ENCODE results near the gene RBM17. TPM values are rescaled to one million over a fixed set of nuclear protein-coding genes. Genes with fewer than 3 reads are reported as not detected.

RBM17 gene
- total RNA-seq, 1 experiment from 2014 or later, result 160 TPM

DNA sequence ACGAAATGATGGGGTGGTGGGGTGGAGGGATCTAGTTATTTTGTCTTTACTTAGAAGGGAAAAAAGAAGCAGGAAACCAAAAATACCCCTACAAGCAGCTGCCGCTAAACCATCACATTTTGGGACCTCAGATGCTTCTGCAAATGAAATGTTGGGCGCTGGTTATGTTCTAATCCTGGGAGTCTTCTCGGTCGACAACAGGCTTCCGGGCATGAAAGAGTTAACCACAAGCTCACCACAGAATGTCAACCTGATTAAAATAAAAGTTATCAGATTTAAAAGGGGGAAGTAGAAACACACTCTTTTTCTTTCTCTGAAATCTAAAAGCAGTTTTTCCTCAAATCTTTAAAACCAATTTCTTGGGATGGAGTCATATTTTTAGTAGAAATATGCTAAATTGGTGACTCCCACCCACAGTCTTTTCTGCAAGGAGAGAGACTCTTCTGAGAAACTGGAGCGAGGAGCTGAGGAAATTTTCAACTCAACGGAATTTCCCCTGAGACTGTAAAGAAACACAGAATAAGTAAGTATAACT, 43.5 kb upstream of the RBM17 start (continued):
- TF ChIP-seq, protein P1, sequence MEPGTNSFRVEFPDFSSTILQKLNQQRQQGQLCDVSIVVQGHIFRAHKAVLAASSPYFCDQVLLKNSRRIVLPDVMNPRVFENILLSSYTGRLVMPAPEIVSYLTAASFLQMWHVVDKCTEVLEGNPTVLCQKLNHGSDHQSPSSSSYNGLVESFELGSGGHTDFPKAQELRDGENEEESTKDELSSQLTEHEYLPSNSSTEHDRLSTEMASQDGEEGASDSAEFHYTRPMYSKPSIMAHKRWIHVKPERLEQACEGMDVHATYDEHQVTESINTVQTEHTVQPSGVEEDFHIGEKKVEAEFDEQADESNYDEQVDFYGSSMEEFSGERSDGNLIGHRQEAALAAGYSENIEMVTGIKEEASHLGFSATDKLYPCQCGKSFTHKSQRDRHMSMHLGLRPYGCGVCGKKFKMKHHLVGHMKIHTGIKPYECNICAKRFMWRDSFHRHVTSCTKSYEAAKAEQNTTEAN (CRISPR knock-in tag; IDR thresholded peaks at IDR 0.05), result no peak
- TF ChIP-seq ZNF219 (CRISPR knock-in tag; IDR thresholded peaks at IDR 0.05; ENCODE audit: borderline replicate concordance), result no peak
- no peak for TF ChIP-seq FOXP1 (CRISPR knock-in tag; IDR thresholded peaks at IDR 0.05; ENCODE audit: borderline replicate concordance)
- TF ChIP-seq, protein P2, sequence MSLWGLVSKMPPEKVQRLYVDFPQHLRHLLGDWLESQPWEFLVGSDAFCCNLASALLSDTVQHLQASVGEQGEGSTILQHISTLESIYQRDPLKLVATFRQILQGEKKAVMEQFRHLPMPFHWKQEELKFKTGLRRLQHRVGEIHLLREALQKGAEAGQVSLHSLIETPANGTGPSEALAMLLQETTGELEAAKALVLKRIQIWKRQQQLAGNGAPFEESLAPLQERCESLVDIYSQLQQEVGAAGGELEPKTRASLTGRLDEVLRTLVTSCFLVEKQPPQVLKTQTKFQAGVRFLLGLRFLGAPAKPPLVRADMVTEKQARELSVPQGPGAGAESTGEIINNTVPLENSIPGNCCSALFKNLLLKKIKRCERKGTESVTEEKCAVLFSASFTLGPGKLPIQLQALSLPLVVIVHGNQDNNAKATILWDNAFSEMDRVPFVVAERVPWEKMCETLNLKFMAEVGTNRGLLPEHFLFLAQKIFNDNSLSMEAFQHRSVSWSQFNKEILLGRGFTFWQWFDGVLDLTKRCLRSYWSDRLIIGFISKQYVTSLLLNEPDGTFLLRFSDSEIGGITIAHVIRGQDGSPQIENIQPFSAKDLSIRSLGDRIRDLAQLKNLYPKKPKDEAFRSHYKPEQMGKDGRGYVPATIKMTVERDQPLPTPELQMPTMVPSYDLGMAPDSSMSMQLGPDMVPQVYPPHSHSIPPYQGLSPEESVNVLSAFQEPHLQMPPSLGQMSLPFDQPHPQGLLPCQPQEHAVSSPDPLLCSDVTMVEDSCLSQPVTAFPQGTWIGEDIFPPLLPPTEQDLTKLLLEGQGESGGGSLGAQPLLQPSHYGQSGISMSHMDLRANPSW (CRISPR knock-in tag; conservative IDR thresholded peaks at IDR 0.05; ENCODE audit: low read depth), result no peak
- TF ChIP-seq ZBTB21 (CRISPR knock-in tag; IDR thresholded peaks at IDR 0.05; ENCODE audit: borderline replicate concordance), result no peak

DNA sequence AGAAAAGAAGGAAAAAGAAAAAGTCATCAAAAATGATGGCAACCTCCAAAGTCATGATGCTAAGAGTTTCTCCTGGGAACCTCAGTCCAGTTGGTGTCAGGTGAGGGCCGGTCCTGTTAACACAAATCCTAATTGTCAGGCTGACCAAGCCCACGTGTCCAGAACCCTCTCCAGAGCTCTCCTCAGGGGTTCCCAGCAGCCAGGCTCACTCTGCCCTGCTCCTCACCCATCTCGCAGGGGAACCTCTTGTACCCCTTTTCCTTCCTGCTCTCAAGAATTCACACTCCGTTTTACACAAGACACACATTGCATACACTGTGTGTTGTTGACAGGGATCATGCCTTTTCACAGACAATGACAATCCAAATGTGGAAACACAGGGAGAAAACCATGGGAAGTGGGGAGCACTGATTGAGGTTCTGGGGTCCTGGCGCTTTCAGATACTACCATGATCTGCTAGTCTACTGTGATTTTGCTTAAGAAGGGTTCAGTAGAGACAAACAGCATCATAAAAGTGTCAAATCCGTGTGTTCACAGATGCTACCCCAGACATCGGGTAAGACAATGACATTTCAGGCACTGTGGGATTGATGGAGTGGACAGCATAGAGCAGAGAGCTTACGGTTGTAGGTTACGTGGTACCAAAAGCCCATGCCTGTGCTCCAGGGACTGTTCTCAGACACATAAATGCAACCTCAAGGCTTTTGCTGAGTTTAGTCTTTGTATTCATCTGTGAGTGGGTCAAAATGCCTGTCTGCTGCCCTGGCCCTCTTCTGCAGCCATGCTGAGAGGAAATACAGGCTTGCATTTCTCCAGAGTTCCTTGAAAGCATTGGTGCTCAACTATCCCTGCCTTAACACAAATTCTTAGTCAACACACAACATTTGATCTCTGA, 42.7 kb upstream of the RBM17 start:
- no peaks in the 10 kb centered on the region for H3K9me3 Mint-ChIP-seq
- CTCF ChIA-PET, result no interaction called here

More for the DNA sequence above, 42.7 kb upstream of the RBM17 start:
- Mint-ChIP-seq H3K4me1 (peaks cover 6% of the 10 kb centered on the region), H3K27me3 (ENCODE audit: low read depth) (no peaks in the 10 kb centered on the region), H3K27ac (no peak overlapping the region), H3K4me3 (no peak overlapping the region), H3K36me3 (no peaks in the 10 kb centered on the region)
- ATAC-seq (no peak), DNase-seq (ENCODE audit: low spot score) (no peak)
- POLR2A ChIA-PET, result no interaction called here
- TF ChIP-seq RORB (CRISPR knock-in tag; IDR thresholded peaks at IDR 0.05) (no peak), FOXJ3 (CRISPR knock-in tag; IDR thresholded peaks at IDR 0.05; ENCODE audit: borderline replicate concordance) (no peak), TEAD4 (CRISPR knock-in tag; IDR thresholded peaks at IDR 0.05) (no peak), TP53 (CRISPR knock-in tag; IDR thresholded peaks at IDR 0.05) (no peak), PRRX2 (CRISPR knock-in tag; IDR thresholded peaks at IDR 0.05) (no peak), ATF1 (CRISPR knock-in tag; IDR thresholded peaks at IDR 0.05) (no peak), CREB1 (CRISPR knock-in tag; IDR thresholded peaks at IDR 0.05) (no peak), ETV6 (CRISPR knock-in tag; IDR thresholded peaks at IDR 0.05) (no peak)
- TF ChIP-seq, protein P3, sequence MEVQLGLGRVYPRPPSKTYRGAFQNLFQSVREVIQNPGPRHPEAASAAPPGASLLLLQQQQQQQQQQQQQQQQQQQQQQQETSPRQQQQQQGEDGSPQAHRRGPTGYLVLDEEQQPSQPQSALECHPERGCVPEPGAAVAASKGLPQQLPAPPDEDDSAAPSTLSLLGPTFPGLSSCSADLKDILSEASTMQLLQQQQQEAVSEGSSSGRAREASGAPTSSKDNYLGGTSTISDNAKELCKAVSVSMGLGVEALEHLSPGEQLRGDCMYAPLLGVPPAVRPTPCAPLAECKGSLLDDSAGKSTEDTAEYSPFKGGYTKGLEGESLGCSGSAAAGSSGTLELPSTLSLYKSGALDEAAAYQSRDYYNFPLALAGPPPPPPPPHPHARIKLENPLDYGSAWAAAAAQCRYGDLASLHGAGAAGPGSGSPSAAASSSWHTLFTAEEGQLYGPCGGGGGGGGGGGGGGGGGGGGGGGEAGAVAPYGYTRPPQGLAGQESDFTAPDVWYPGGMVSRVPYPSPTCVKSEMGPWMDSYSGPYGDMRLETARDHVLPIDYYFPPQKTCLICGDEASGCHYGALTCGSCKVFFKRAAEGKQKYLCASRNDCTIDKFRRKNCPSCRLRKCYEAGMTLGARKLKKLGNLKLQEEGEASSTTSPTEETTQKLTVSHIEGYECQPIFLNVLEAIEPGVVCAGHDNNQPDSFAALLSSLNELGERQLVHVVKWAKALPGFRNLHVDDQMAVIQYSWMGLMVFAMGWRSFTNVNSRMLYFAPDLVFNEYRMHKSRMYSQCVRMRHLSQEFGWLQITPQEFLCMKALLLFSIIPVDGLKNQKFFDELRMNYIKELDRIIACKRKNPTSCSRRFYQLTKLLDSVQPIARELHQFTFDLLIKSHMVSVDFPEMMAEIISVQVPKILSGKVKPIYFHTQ (CRISPR knock-in tag; IDR thresholded peaks at IDR 0.05), result no peak
- TF ChIP-seq, protein P1 (CRISPR knock-in tag; IDR thresholded peaks at IDR 0.05), result no peak
